Osteoblast (primary cell): Measurements from ENCODE around the gene SCLY. TPM values are rescaled to one million over a fixed set of nuclear protein-coding genes. Genes with fewer than 3 reads are reported as not detected.
A peak's percentile ranks its signal among the peaks of the same experiment; 100 is the strongest.

ENCODE experiments used
- DNase-seq: peaks from one replicate; pipeline ENCODE4 v3.0.0; 2011; ENCODE audit warnings: low spot score, mixed read lengths; ENCODE audit not compliant: insufficient read length; ENCODE audit errors: missing footprints
- H2AFZ ChIP-seq: 2 replicates; pipeline ENCODE4 v1.6.0; 2011; ENCODE audit warnings: mild to moderate bottlenecking, low read length
- H3K27ac ChIP-seq: 2 replicates; pipeline ENCODE4 v1.5.1; 2011; ENCODE audit warnings: mild to moderate bottlenecking, low read depth, low read length, moderate library complexity
- H3K27me3 ChIP-seq: 2 replicates; pipeline ENCODE4 v1.6.0; 2012; ENCODE audit warnings: mild to moderate bottlenecking, control low read depth, inconsistent platforms, low read length, moderate library complexity; ENCODE audit not compliant: insufficient read depth
- H3K36me3 ChIP-seq: 2 replicates; pipeline ENCODE4 v1.5.1; 2011; ENCODE audit warnings: mild to moderate bottlenecking, low read length, control low read depth, moderate library complexity; ENCODE audit not compliant: insufficient read depth
- H3K4me1 ChIP-seq: 2 replicates; pipeline ENCODE4 v1.5.1; 2011; ENCODE audit warnings: mild to moderate bottlenecking, low read length, control low read depth, moderate library complexity; ENCODE audit not compliant: insufficient read depth
- H3K4me2 ChIP-seq: 2 replicates; pipeline ENCODE4 v1.6.0; 2011; ENCODE audit warnings: mild to moderate bottlenecking, low read length; ENCODE audit not compliant: insufficient read depth
- H3K4me3 ChIP-seq: fragments of 200-600 bp; sonication (generic); 3 replicates; pipeline ENCODE4 v1.5.1; 2012; ENCODE audit warnings: mild to moderate bottlenecking, low read length, inconsistent platforms; ENCODE audit not compliant: insufficient read depth
- H3K79me2 ChIP-seq: 2 replicates; pipeline ENCODE4 v1.6.0; 2012; ENCODE audit warnings: mild to moderate bottlenecking, low read length, control low read depth, inconsistent platforms; ENCODE audit not compliant: insufficient read depth
- H3K9me3 ChIP-seq: 2 replicates; pipeline ENCODE4 v1.5.1; 2011; ENCODE audit warnings: low read depth, low read length, control low read depth
- H4K20me1 ChIP-seq: 2 replicates; pipeline ENCODE4 v1.6.0; 2012; ENCODE audit warnings: mild to moderate bottlenecking, low read length, control low read depth; ENCODE audit not compliant: insufficient read depth
- CTCF ChIP-seq: IDR thresholded peaks from 2 replicates; pipeline ENCODE4 v1.5.1; 2011; ENCODE audit warnings: mild to moderate bottlenecking, low read depth, low read length, moderate library complexity; ENCODE audit errors: extremely low read depth
- total RNA-seq: library from RNA; depleted of rRNA; stranded (reverse); fragments of >200 nt; gene quantifications from 2 replicates; pipeline ENCODE4 v1.2.3, GENCODE V29; 2012

The SCLY gene
- total RNA-seq, 1 donor: 11.6 TPM

DNA sequence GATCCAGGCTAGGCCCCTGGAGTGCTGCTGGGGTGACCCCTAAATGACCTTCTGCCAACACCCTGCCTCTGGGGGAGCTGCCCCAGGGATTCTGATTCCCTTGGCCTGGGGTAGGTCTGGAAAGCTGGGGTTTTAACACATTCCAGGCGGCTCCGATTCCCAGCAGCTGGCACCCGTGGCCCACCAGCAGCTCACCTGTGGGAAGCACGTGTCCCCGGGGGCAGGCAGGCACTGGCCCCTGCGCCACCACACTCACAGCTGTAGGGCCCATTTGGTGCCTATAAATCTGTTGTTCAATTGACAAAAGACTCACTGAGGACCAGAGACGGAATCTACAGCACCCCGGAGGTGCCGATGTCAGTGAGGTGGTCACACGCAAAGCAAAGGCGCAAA, 73.6 kb downstream of the SCLY start:
- TF ChIP-seq CTCF: no peak
- Histone ChIP-seq H4K20me1 (no peaks in the 10 kb centered on the region), H3K27me3 (no peaks in the 10 kb centered on the region), H3K4me1 (no peaks in the 10 kb centered on the region), H2AFZ (no peak overlapping the region), H3K4me2 (no peak overlapping the region), H3K9me3 (no peaks in the 10 kb centered on the region), H3K4me3 (no peak overlapping the region), H3K27ac (no peak overlapping the region), H3K36me3 (no peaks in the 10 kb centered on the region), H3K79me2 (no peaks in the 10 kb centered on the region)
- peak; percentile 81 for DNase-seq

DNA sequence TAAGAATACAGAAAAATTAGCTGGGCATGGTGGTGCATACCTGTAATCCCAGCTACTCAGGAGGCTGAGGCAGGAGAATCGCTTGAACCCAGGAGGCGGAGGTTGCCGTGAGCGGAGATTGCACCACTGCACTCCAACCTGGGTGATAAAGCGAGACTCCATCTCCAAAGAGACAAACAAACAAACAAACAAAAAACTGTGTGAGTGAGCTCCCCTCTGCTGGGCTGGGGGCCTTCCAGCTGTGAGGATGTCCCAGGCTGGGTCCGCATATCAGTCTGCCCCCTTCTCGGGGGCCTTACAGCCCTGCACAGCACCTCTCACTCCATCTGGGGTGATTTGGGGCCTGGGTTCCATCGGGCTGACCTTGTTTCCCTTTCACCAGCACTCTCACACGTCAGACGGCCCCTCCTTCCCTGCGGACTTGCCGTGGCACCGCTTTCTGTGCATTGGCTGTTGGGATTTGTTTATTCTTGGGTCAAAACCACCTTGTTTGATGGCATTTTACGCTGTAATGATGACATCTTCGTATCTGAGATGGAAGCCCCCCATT, 74.9 kb downstream of the SCLY start:
- Histone ChIP-seq H3K4me3 (no peak overlapping the region), H3K27ac (no peak overlapping the region), H3K27me3 (no peaks in the 10 kb centered on the region), H2AFZ (no peak overlapping the region), H3K4me1 (no peaks in the 10 kb centered on the region), H3K4me2 (no peak overlapping the region), H3K79me2 (no peaks in the 10 kb centered on the region), H4K20me1 (no peaks in the 10 kb centered on the region), H3K9me3 (no peaks in the 10 kb centered on the region), H3K36me3 (no peaks in the 10 kb centered on the region)
- no peak for TF ChIP-seq CTCF
- DNase-seq: no peak

GRCh38 chr2:238136820-238137537, 76.2 kb downstream of the SCLY start:
- no peak overlapping the region for H3K27ac ChIP-seq
- peak overlapping the region; percentile 52 for H3K4me3 ChIP-seq
- no peaks in the 10 kb centered on the region for H3K9me3 ChIP-seq
- peak overlapping the region; percentile 76 for H2AFZ ChIP-seq
- H3K79me2 ChIP-seq: no peaks in the 10 kb centered on the region
- H3K36me3 ChIP-seq: no peaks in the 10 kb centered on the region
- H3K27me3 ChIP-seq: no peaks in the 10 kb centered on the region
- no peaks in the 10 kb centered on the region for H4K20me1 ChIP-seq
- peaks cover 3% of the 10 kb centered on the region for H3K4me1 ChIP-seq
- no peak for DNase-seq
- no peak for TF ChIP-seq CTCF
- peak overlapping the region; percentile 55 for H3K4me2 ChIP-seq

DNA sequence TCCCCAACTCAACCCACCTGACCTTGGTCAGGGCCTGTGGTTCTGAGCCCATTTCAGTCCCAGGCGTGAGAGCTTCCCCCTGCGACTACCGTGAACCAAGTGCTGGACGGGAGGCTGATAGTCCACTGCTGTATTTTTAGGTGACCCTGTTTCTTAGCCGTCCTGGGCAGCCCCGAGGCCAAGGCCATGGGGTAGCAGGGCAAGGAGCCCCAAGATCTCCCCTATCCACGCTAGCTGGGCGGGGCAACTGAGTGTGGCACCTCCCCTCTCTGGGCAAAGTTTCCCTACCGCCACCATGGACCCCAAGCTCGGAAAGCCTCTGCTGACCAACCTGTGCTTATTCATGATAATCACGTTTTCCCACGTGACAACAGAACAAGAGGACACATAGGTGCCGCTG, 77.1 kb downstream of the SCLY start:
- no peak for DNase-seq
- Histone ChIP-seq H3K27me3 (no peaks in the 10 kb centered on the region), H3K4me3 (no peak overlapping the region), H3K36me3 (no peaks in the 10 kb centered on the region), H3K4me1 (peaks cover 3% of the 10 kb centered on the region), H3K27ac (no peak overlapping the region), H3K79me2 (no peaks in the 10 kb centered on the region), H4K20me1 (no peaks in the 10 kb centered on the region), H3K4me2 (no peak overlapping the region), H2AFZ (no peak overlapping the region), H3K9me3 (no peaks in the 10 kb centered on the region)
- no peak for TF ChIP-seq CTCF
